Stimulated activated naive CD8-positive, alpha-beta T cell treated with anti-CD3 and anti-CD28 coated beads, Interleukin-15, amount 100 ng/mL, for 72 hours (primary cell): ENCODE measurements around the gene TH.

Experiments used
- ATAC-seq: fragments of 150-1000 bp; cut with Tn5 transposase; 2 replicates; pipeline ENCODE4 v1.10.0; 2021; ENCODE audit warnings: mild to moderate bottlenecking, moderate library complexity
- DNase-seq, 2 donors: peaks; one replicate each; pipeline ENCODE4 v3.0.0; 2021 to 2022
- H3K27ac Mint-ChIP-seq, 2 donors: one replicate each; pipeline ENCODE4 v1.8.0; 2022; ENCODE audit warnings: mild to moderate bottlenecking in 2 of 2, mixed read lengths in 2 of 2, moderate library complexity in 2 of 2
- H3K27me3 Mint-ChIP-seq: one replicate; pipeline ENCODE4 v1.8.0; 2022; ENCODE audit warnings: mixed read lengths
- H3K4me1 Mint-ChIP-seq: one replicate; pipeline ENCODE4 v1.8.0; 2022; ENCODE audit warnings: mild to moderate bottlenecking, mixed read lengths
- H3K4me3 Mint-ChIP-seq, 2 donors: one replicate each; pipeline ENCODE4 v1.8.0; 2022; ENCODE audit warnings: mild to moderate bottlenecking in 2 of 2, mixed read lengths in 2 of 2, moderate library complexity in 1 of 2
- H3K9me3 Mint-ChIP-seq, 2 donors: one replicate each; pipeline ENCODE4 v1.8.0; 2022; ENCODE audit warnings: mixed read lengths in 2 of 2

Gene TH

DNA sequence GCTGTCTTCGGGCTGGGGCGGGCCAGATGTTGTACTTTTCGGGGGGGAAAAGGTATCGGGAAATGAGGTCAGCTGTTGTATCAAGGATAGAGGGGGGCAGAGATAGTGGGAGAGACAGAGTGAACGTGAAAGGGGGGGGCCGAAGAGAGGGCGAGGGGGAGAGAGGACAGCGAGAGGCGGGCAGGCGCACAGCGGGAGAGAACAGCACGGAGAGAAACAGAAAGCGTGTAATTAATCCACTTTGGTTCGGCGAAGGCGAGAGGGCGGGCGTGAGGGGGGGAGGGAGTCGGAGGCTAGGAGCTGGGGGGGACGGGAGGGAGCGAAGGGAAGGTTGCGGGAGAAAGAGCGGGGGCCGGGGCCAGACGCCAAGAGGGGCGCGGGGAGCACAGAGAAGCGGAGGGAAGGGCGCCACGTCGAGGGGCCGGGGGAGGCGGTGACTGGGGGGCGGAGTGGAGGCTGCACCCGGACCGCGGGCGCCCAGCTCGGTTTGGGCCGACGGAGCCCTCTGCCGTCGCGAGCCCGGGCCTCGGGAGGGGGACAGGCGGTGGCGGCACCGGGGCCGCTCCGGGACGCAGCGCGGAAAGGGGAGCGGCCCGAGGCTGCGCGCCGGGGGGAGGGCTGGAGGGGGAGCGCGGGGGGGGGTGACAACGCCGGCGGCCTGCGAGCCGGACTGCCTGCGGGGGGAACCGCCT, 33.0 kb downstream of the TH start:
- Mint-ChIP-seq H3K4me3 (peak overlapping the region; percentile 79 to 80), H3K27me3 (peaks cover 89% of the 10 kb centered on the region), H3K9me3 (no peaks in the 10 kb centered on the region), H3K27ac (no peak overlapping the region), H3K4me1 (peaks cover 43% of the 10 kb centered on the region)
- DNase-seq (no peak), ATAC-seq (no peak)

DNA sequence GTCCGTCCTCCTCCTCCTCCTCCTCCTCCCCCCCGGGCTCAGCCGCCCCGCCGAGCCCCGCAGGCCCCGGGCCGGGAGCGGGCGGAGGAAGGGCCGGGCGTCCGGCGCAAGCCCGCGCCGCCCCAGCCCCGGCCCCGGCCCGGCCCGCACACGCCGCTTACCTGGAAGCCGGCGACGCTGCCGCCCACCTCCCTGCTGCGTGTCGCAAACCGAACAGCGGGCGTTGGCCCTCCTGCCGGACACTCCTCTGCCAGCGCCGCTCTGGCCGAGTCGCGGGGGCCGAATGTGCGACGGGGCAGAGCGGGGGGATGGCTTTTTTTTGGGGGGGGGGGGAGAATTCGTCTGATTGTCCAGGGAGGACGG, 33.6 kb downstream of the TH start:
- H3K9me3 Mint-ChIP-seq: no peaks in the 10 kb centered on the region
- ATAC-seq (no peak), DNase-seq (no peak)
- H3K4me1 Mint-ChIP-seq: peaks cover 38% of the 10 kb centered on the region
- H3K27me3 Mint-ChIP-seq: peaks cover 89% of the 10 kb centered on the region
- peak overlapping the region; percentile 79 to 80 for H3K4me3 Mint-ChIP-seq
- no peak overlapping the region for H3K27ac Mint-ChIP-seq

GRCh38 chr11:2137202-2138067, 34.2 kb downstream of the TH start:
- DNase-seq: no peak
- Mint-ChIP-seq H3K27ac (no peak overlapping the region), H3K4me3 (no peak overlapping the region), H3K27me3 (peaks cover 89% of the 10 kb centered on the region), H3K4me1 (peaks cover 32% of the 10 kb centered on the region), H3K9me3 (no peaks in the 10 kb centered on the region)
- no peak for ATAC-seq

DNA sequence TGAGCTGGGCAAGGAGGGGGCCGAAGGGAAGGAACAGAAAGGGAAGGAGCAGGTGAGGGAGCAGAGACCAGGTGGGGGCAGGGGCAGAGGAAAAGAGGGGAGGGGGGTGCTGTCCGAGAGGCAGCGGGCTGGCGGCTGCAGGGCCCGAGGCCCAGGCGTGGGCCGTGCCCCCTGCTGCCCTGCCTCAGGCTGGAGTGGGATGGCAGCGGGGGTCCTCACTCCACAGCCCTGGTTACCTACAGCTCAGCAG, 34.7 kb downstream of the TH start:
- DNase-seq: no peak
- H3K4me3 Mint-ChIP-seq: no peak overlapping the region
- ATAC-seq: no peak
- H3K27me3 Mint-ChIP-seq: peaks cover 89% of the 10 kb centered on the region
- H3K4me1 Mint-ChIP-seq: peaks cover 26% of the 10 kb centered on the region
- H3K27ac Mint-ChIP-seq: no peak overlapping the region
- peaks cover 0 to 3% of the 10 kb centered on the region in 2 donors for H3K9me3 Mint-ChIP-seq

- Mint-ChIP-seq H3K9me3 (peaks cover 2 to 8% of the 10 kb centered on the region in 2 donors), H3K27me3 (peaks cover 89% of the 10 kb centered on the region), H3K4me1 (peaks cover 26% of the 10 kb centered on the region), H3K27ac (no peak overlapping the region), H3K4me3 (no peak overlapping the region)
- no peak for ATAC-seq
- no peak for DNase-seq
Measured at GRCh38 chr11:2136209-2136951, 35.2 kb downstream of the TH start.

DNA sequence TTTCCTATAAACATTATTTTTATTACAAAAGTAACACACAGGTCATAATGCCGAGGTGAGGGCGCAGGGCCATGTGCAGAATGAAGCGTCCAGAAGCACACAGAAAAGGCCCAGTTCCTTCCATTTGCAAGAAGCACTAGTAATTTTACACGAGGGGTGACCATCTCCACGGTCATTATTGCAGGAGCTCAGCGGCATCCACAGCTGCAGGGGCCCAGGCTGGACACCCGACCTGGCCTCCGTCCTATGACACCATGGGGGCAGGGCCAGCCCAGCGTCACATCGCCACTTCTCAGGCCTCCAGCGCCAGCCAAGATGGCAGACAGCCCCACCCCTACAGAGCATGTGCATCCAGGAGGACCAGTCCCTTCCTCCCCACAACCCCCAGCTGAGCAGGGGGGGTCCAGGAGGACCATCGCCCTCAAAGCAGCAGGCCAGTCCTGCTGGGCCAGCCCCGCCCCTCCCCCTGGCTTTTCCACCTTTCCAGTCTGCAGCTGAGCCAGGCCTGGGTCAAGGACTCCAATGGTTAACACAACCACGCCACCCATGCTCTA, 35.9 kb downstream of the TH start:
- Mint-ChIP-seq H3K4me3 (no peak overlapping the region), H3K4me1 (peaks cover 19% of the 10 kb centered on the region), H3K27ac (no peak overlapping the region), H3K9me3 (peaks cover 5 to 15% of the 10 kb centered on the region in 2 donors), H3K27me3 (peaks cover 89% of the 10 kb centered on the region)
- ATAC-seq (no peak), DNase-seq (no peak)

DNA sequence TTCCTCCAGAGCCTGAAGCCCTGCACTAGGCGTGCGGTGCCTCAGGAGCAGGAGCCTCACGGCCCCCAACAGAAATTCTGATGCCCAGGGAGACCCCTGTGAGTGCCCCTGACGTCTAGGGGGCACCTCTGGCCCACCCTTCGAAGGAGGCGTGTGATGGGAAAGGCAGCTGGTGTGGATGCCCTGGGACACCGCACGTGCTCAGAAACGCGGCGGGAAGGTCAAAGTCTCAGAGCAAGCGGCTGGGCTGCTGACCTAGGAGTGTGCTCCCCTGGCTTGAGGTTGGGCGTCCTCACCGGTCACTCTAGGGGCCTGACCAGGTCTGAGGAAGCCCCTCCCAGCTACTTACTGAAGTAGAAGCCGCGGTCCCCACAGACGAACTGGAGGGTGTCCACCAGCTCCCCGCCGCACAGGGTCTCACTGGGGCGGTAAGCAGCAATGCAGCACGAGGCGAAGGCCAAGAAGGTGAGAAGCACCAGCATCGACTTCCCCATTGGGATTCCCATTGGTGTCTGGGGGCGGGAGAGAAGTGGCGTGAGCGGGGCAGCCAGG, 36.5 kb downstream of the TH start:
- no peak for DNase-seq
- Mint-ChIP-seq H3K4me1 (peaks cover 18% of the 10 kb centered on the region), H3K9me3 (peaks cover 5 to 15% of the 10 kb centered on the region in 2 donors), H3K27me3 (peaks cover 89% of the 10 kb centered on the region), H3K27ac (no peak overlapping the region), H3K4me3 (no peak overlapping the region)
- no peak for ATAC-seq

GRCh38 chr11:2134022-2135010, 37.3 kb downstream of the TH start:
- H3K27ac Mint-ChIP-seq: no peak overlapping the region
- peaks cover 5 to 15% of the 10 kb centered on the region in 2 donors for H3K9me3 Mint-ChIP-seq
- H3K4me1 Mint-ChIP-seq: peaks cover 18% of the 10 kb centered on the region
- ATAC-seq: no peak
- no peak overlapping the region for H3K4me3 Mint-ChIP-seq
- peaks cover 93% of the 10 kb centered on the region for H3K27me3 Mint-ChIP-seq
- no peak for DNase-seq

DNA sequence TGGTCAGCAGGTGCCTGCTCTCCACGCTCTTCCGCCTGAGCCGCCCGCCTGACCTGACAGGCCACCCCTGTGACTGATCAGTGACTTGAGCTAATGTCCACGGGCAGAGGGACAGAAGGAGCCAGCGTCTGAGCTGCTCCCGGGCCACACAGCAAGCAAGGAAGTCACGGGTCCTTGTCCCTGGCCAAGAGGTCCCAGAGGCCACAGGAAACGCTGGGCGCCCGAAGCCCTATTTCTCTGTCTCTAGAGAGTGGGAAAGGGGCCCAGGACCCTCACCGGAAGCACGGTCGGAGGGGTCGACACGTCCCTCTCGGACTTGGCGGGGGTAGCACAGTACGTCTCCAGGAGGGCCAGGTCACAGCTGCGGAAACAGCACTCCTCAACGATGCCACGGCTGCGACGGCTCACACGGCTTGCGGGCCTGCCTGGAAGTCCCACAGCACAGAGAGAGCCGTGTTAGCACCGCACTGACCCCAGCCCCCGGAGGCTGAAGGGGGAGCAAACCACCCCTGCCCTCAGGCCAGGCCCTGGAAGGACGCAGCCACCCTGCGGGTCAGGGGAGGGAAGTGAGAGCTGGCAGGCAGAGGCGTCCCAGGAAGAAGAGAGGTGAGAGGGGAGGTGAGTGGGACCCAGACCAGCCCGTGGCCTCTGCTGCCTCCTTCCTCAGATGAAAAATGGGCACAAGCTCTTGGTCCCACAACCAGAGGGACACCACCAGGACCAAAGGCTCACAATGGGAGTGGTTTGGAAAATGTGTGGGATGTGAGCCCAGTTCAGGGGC, 38.2 kb downstream of the TH start:
- peaks cover 5 to 15% of the 10 kb centered on the region in 2 donors for H3K9me3 Mint-ChIP-seq
- H3K27me3 Mint-ChIP-seq: peaks cover 98% of the 10 kb centered on the region
- peaks cover 16% of the 10 kb centered on the region for H3K4me1 Mint-ChIP-seq
- H3K27ac Mint-ChIP-seq: no peak overlapping the region
- ATAC-seq (no peak), DNase-seq (no peak)
- no peak overlapping the region for H3K4me3 Mint-ChIP-seq

GRCh38 chr11:2132874-2133240, 38.8 kb downstream of the TH start:
- H3K27ac Mint-ChIP-seq: no peak overlapping the region
- ATAC-seq: no peak
- DNase-seq: no peak
- H3K9me3 Mint-ChIP-seq: peaks cover 5 to 15% of the 10 kb centered on the region in 2 donors
- H3K4me3 Mint-ChIP-seq: no peak overlapping the region
- peaks cover 98% of the 10 kb centered on the region for H3K27me3 Mint-ChIP-seq
- H3K4me1 Mint-ChIP-seq: peaks cover 12% of the 10 kb centered on the region

DNA sequence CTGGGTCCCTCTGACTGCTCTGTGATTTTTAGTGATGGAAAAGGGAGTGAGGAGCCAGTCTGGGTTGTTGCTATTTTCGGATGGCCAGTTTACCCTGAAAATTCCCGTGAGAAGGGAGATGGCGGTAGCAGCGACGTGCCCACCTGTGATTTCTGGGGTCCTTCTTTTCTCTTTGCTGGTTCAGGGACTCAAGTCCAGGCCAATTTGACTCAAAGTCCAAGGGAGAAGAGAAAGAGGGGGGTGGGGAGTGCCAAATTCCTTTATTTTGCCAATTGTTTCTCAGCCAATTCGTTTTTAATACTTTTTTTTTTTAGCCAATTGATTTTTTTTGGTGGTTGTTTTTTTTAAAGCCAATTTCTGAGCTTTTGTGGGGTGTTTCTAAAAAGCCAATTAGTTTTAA, 39.4 kb downstream of the TH start:
- Mint-ChIP-seq H3K4me1 (peaks cover 8% of the 10 kb centered on the region), H3K4me3 (no peak overlapping the region), H3K27me3 (peaks cover 98% of the 10 kb centered on the region), H3K27ac (no peak overlapping the region), H3K9me3 (peaks cover 5 to 15% of the 10 kb centered on the region in 2 donors)
- ATAC-seq (no peak), DNase-seq (no peak)

DNA sequence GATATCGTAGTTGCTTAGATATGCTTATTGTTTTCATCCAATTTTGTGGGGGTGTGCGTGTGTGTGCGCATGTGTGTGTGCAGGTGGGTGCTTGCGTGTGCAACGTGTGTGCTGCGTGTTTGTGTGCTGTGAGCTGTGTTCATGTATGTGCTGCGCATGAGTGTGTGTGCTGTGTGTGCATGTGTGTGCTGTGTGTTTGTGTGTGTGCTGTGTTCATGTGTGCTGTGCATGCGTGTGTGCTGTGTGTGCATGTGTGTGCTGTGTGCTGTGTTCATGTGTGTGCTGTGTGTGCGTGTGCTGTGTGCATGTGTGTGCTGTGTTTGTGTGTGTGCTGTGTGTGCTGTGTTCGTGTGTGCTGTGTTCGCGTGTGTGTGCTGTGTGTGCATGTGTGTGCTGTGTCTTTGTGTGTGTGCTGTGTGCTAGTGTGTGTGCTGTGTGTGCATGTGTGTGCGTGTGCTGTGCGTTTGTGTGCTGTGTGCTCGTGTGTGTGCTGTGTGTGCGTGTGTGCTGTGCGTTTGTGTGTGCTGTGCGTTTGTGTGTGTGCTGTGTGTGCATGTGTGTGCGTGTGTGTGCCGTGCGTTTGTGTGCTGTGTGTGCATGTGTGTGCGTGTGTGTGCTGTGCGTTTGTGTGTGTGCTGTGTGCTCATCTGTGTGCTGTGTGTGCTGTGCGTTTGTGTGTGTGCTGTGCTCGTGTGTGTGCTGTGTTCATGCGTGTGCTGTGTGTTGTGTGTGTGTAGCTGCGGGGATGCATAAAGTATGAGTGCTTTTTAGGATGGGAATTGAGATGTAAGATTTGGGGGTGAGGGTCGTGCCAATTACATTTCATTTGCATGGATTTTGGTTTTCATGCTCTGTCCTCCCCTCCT, 40.0 kb downstream of the TH start:
- Mint-ChIP-seq H3K9me3 (peaks cover 5 to 15% of the 10 kb centered on the region in 2 donors), H3K4me1 (peaks cover 1% of the 10 kb centered on the region), H3K27me3 (peaks cover 95% of the 10 kb centered on the region), H3K27ac (no peak overlapping the region), H3K4me3 (no peak overlapping the region)
- DNase-seq: no peak
- ATAC-seq: no peak

- peaks cover 88% of the 10 kb centered on the region for H3K27me3 Mint-ChIP-seq
- DNase-seq (no peak), ATAC-seq (no peak)
- no peaks in the 10 kb centered on the region for H3K4me1 Mint-ChIP-seq
- peaks cover 10 to 15% of the 10 kb centered on the region in 2 donors for H3K9me3 Mint-ChIP-seq
- no peak overlapping the region for H3K27ac Mint-ChIP-seq
- H3K4me3 Mint-ChIP-seq: no peak overlapping the region
Measured at GRCh38 chr11:2130881-2131352, 40.7 kb downstream of the TH start.
